Smooth muscle cell of the brain vasculature (primary cell): ENCODE results near the gene CBX7.

Source experiments
- DNase-seq: peaks from one replicate; pipeline ENCODE4 v3.0.0-alpha.2; 2012; ENCODE audit warnings: low read depth, low spot score

The CBX7 gene

GRCh38 chr22:39125622-39126021 is 26.9 kb downstream of the CBX7 start:
- no peak for DNase-seq

DNA sequence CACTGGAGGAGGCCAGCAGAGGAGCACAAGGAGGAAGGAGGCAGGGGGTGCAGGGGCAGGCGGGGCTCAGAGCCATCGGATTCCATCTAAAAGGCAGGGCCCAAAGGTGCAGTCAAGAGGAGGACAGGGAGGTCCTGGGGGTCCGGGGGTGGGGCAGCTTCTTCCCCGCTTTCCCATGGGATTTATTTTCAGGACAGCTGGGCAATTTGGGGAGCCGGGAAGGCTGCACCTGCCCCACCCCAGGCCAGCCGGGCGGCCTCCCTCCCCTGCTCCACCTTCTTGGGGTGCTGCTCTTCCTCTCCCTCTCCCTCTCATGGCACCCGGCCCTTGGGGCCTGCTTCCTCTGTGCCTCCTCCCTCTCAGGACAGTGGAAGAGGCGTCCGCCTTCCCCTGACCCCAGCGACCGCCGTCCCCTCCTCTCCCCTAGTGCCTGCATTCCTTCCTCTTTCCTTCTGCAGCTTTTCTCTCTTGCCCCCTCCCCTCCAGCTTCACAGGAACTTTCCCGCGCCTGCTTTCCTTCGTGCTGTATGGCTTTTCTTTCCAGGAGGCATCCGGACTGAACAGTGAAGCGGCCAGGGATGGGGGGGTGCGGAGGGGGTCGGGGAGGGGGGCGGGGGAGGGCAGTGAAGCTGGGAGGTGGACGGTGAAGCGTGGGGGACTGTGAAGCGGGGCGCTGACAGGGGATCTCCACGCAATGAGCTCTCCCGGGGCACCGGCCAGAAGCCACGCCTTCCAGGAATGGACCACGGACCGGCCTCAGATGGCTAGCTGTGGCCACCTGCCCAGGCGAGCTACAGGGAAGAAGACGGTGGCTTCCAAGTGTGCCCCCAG is 28.5 kb downstream of the CBX7 start:
- no peak for DNase-seq

- no peak for DNase-seq
Observed at GRCh38 chr22:39122772-39123470, 29.6 kb downstream of the CBX7 start.

DNA sequence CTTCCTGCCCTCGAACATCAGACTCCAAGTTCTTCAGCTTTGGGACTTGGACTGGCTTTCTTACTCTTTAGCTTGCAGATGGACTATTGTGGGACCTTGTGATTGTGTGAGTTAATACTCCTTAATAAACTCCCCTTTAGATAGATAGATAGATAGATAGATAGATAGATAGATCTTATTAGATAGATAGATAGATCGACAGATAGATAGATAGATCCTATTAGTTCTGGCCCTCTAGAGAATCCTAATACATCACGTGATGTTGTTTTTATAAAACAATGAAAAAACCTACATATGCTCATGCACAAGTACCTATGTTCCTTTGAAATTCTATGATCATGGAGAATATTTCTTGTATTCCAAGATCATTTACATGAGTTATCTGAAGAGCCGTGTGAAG is 31.5 kb downstream of the CBX7 start:
- DNase-seq, result no peak

- DNase-seq, result peak; percentile 12
Observed at GRCh38 chr22:39117585-39118191, 34.8 kb downstream of the CBX7 start.

- no peak for DNase-seq
Observed at GRCh38 chr22:39115977-39116621, 36.4 kb downstream of the CBX7 start.

- no peak for DNase-seq
Observed at GRCh38 chr22:39115570-39115969, 36.9 kb downstream of the CBX7 start.

DNA sequence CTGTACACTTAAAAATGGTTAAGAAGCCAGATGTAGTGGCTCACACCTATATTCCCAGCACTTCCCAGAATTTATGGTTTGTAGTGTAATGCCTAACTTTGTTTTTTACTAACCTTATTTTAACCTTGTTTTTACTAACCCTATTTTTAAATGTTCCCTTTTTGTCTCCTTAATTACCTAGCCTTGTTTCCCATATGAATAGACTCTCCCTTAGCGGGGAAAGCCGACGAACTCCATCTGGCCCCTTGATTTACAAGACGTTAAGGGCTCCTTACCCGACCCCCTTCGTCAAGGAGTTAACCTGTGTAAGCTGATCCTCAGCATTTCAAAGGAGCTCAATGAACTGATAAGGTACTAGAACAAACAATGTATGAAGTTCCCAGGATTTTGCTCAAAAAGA is 38.4 kb downstream of the CBX7 start:
- DNase-seq, result no peak

DNA sequence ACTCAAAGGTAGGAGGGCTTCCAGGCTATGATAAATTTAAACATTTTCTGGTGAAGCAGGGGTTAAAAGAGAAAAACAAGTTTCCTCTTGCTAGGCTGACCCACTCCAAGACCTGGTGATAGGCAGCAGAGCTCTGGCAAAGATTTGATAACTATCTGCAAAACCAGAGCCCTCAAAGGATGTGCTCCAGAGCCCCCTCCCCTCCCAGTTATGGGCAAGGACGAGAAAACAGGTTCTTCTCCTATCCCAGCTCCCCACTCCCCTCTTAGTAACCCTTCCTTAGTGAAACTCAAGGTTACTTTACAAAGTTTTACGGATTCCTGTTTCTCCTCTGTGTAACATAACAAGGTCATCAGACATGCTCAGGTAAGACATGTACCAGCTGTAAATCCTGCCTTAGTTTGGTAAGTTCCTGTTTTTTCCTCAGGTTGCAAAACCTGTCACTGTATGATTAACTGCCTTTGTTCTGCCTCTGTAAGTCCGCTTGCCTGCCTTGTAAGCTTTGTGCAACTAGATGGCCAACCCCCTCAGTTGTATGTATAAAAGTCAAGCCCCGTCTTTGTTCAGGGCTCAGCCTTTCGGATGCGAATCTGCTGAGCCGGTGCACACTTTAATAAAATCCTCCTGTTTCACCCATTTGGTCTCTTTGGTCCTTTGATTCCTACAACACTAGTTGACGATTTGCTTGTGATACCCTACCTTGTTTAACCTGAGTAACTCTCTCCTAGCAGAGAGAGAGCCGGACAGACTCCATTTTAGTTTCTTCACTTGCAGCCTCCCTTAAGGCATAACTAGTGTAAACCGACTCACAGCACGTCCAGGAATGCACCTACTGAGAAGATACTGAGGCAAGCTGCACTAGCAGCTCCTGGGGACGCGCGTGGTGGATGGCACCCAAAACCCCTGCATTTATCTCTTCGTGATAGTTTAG is 41.6 kb downstream of the CBX7 start:
- DNase-seq, result no peak

DNA sequence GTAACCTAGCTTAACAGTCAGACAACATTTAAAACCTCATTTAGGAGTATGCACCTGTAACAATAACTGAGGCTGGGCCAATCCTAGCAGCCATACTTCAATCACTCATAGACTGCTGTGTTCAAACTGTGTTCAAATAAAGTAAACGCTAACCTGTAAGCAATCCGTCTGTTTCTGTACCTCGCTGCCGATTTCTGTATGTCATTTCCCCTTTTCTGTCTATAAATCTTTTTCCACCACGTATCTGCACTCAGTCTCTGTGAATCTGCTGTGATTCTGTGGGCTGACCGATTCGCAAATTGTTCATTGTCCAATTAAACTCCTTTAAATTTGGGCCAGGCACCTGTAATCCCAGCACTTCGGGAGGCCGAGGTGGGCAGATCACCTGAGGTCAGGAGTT is 43.1 kb downstream of the CBX7 start:
- no peak for DNase-seq

- no peak for DNase-seq
Observed at GRCh38 chr22:39108487-39108886, 44.0 kb downstream of the CBX7 start.

DNA sequence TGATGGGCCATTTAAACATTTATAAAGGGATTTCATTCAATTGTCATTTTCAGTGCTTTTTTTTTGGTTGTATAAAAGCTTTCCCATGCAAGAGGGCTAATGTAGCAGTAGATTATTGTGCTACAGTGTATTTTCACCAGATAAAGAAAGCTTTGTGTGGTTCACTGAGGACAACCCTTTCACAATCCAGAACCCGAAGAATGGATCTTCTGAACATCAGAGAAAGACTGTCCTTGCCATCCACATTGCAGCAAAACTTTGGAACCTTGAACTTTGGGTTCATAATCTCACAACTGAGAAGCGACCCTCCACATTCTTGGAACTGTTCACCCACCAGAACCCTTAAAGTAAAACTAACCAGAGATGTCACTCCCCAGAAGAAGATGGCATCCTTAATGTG is 46.2 kb downstream of the CBX7 start:
- no peak for DNase-seq

- DNase-seq, result no peak
Observed at GRCh38 chr22:39103431-39103830, 49.0 kb downstream of the CBX7 start.

- DNase-seq, result no peak
Observed at GRCh38 chr22:39101226-39101625, 51.3 kb downstream of the CBX7 start.

GRCh38 chr22:39098576-39098975 is 53.9 kb downstream of the CBX7 start:
- no peak for DNase-seq

- no peak for DNase-seq
Observed at GRCh38 chr22:39098026-39098425, 54.5 kb downstream of the CBX7 start.

- DNase-seq, result no peak
Observed at GRCh38 chr22:39097098-39098020, 55.1 kb downstream of the CBX7 start, which contains the start of gene APOBEC3H. Gene APOBEC3H, plus strand, starts transcription at chr22:39097244. Its CDS starts 3,035 bp downstream, at chr22:39100279.

- DNase-seq, result no peak
Observed at GRCh38 chr22:39095971-39096370, 56.5 kb downstream of the CBX7 start.

GRCh38 chr22:39094717-39095389 is 57.6 kb downstream of the CBX7 start:
- no peak for DNase-seq
